Measurements from ENCODE around the gene ALOX15B.
"Not testable (repeated sequence)": the region's sequence is repeated elsewhere in the genome, so short reads cannot be mapped to it uniquely, and the experiment has no call there.

Gene ALOX15B

DNA sequence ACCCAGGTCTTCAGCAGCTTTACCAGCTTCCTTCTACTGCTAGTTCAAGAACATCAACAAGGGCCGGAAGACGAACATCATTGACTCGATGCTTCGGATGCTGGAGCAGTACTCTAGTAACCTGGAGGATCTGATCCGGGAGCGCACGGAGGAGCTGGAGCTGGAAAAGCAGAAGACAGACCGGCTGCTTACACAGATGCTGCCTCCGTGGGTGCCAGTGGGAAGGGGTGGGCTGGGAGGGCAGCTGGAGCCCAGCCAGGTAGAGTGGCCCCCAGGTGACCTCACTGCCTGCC is 24.4 kb upstream of the ALOX15B start:
- no peak for DNase-seq

DNA sequence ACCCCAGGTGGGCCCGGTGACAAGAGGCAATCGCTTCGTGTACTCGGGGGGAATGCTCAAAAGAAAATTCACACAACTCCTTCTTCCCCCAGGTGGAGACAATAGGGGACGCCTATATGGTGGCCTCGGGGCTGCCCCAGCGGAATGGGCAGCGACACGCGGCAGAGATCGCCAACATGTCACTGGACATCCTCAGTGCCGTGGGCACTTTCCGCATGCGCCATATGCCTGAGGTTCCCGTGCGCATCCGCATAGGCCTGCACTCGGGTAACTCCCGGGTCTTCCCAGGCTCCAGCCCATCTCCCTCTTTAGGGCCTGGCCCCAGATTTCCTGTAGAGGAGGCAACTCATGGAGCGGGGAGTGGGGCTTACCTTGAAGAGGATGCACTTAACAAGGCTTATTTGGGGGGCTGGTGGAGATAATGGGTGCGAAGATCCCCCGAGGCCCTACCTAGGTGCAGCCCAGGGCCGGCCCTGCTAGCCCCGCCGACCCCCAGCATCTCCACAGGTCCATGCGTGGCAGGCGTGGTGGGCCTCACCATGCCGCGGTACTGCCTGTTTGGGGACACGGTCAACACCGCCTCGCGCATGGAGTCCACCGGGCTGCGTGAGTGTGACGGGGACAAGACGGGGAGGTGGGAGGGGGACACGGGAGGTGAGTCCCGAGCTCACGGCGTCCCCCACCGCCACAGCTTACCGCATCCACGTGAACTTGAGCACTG is 23.5 kb upstream of the ALOX15B start:
- DNase-seq = no peak

DNA sequence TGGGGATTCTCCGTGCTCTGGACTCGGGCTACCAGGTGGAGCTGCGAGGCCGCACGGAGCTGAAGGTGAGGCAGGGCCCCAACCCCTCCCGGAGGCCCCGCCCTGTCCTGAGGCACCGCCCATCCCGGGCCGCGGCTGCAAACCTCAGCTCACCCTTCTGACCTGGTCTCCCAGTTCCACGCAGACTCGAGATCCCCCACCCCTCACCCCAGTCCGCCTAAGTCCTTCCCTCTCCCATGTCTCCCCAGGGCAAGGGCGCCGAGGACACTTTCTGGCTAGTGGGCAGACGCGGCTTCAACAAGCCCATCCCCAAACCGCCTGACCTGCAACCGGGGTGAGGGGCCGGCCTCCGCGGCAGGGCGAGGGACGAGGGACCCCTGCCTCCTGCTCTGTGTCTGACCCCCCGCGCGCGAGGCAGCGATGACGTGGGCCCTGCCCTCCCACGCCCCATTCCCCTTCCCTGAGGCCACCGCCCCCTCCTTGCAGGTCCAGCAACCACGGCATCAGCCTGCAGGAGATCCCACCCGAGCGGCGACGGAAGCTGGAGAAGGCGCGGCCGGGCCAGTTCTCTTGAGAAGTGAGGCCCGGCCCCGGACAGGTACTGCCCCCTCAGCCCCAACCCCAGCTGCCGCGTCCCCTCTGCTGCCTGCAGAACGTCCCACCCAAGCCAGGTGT is 22.8 kb upstream of the ALOX15B start:
- no peak for DNase-seq

DNA sequence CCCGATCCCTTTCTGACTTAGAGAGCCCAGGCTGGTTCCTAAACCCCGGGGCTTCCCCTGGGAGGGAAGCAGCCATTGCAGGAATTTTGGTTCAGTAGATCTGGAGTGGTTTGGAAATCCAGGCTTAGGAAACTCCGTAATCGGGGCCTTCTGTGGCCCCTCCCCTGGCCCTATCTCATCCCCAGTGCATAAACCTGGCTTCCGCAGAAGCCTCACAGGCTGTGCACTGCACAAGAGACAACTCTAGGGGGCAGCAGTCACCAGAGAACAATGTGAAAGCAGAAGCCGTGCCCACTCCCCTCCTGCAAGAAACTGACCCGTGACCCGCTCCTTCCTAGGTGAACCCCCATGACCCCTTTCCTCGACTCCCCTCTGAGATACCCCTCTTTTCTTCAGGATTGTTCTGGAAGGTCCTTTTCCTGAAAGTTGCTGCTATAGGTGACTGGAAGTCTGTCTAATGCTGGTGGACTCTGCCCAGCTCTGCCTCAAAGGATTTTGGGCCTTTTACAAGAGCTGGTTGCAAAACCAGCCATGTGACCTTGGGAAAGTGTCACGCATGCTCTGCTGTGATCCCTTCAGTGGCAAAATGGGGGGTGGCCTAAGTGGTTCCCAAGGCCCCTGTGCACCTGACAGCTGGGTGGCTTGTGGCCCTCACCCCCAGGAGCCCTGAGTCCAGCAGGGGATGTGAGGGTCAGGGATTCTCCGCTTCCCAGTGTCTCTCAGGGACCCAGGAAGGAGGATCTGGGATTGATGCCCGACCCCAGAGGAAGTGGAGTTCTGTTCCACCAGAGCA is 22.0 kb upstream of the ALOX15B start:
- DNase-seq = no peak

DNA sequence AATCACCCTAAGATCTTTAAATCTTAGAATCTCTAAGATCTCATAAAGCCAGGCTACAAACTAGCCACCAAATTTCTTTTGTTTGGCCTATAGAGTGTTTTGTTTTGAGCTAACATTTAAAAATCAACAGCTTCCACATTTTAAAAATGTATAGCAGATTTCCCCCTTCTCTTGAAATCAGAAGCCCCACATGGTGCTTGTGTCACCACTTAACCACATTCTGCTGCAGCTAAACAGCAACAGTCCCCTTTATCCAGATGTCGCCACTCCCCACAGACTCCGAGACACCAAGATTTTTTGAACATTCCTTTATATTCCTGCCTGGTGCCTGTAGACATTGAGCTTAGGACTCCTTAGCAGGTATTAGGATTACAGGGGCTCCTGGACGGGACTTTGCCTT is 20.4 kb upstream of the ALOX15B start:
- no peak for DNase-seq

DNA sequence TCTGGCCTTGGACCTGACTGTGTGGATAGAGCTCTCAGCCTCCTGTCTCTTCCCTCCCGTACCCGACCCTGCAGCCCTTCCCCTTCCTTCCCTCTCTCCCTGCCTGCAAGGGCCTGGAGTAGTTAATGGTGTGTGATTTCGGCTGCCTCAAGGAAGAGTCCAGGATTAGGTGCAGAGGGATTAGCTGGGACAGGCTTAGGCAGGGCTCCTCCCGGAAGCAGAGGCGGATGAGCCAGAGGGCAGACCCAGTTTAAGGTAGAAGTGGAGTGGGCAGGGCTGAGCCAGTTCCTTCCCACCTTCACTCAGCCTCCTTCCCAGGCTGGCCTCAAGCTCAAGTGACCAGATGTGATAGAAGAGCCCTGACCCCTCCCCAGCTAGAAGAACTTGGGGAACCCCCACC is 19.7 kb upstream of the ALOX15B start:
- DNase-seq = no peak

DNA sequence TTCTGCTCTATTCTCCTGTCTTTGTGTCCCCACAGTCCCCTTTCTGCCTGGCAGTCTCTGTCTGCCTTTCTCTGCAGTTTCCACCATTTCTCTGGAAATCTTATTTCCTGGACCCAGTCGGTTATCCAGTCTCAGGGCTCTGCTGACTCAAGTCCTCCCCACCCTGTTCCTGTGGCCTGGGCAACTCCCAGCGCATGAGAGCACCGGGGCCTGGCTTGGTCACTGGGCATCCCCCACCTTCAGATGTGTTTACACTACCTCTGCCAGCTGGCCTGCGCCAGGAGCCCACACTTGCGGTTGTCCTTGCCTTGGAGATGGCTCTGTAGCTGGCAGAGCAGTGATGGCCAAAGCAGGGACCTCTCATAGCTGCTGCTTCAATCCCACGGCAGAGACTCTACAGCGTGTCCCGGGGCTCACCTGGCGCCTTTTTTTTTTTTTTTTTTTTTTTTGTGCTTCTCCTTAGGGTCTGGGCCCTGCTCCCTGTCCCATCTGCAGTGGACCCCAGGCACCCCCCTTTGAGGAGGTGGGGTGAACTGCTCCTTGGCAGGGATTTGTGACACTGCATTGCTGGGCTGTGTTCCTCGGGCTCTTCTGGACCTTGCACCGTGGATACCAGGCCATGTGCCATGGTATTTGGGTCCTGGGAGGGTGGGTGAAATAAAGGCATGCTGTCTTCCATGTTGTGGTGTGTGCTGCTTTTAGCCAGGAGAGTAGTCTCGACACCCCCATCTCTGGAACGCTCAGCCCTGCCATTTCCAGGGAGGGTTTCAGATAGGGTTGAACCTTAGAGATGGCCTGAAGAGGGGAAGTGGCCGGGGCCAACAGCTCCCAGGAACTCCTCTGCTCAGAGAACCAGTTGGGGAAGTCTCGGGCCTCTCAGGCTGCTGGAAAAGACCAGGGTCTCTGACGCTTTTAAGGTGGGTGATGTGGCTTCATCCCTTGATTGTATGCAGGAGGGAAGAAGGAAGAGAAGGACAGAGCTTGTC is 18.9 kb upstream of the ALOX15B start:
- no peak for DNase-seq

DNA sequence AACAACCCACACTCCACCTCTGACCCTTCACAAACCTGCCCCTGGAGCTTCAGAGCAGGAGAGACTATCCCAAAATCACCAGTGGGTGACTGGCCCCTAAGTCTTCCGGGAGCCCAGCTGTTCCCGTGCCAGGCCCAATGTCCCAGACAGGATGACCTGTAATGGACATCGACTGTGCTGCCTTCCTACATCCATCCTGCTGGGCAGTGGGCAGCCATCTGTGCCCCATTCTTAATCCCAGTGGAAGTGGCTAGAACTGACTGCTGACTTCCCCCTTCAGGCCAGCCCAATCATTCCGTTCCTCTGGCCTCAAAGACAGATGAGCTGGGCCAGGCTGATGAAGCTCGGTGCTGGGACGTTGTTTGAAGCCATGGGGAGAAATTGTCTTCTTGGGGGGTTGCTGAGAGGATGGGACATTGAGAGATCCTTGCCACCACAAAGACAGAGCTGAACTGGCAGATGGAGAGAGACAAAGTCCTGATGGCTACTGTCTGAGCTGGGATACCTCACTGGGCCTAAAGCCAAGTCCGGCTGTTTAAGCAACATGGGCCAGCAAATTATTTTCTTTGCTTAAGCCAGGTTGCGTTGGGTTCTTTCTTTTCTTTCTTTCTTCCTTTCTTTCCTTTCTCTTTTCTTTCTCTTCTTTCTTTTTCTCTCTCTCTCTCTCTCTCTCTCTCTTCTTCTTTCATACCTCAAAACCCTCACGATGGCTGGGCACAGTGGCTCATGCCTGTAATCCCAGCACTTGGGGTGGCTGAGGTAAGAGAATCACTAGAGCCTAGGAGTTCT is 17.9 kb upstream of the ALOX15B start:
- DNase-seq = no peak

DNA sequence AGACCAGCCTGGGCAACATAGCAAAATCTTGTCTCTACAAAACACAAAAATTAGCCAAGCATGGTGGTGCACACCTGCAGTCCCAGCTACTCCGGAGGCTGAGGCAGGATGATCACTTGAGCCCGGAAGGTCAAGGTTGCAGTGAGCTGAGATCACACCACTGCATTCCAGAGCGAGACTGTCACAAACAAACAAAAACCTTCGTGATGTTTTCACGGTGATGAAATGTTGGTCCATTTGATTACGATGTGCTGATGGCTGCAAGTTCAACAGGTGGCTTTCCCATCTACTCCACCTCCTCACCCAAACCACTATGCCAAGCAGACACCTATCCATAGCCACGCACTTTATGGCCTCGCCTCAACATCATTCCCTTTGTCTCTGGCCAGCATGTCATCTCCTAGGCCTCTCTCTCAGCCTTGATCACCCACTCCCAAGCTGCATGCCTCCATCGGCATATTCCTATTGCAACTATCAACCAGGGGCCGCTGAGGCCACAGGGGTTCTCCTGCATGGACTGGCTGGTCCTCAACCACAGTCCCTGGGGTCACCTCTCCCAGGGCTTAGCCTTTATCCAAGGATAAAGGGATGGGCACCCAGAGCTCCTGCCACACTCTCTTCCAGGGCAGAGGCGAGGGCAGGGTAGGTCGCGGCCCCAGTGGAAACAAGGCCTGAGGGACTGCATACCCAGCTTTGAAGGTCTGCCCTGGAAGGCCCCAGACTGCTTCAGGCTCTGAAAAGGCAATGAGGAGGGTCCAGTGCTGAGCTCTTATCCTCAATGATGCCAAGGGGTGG is 17.1 kb upstream of the ALOX15B start:
- DNase-seq = no peak

DNA sequence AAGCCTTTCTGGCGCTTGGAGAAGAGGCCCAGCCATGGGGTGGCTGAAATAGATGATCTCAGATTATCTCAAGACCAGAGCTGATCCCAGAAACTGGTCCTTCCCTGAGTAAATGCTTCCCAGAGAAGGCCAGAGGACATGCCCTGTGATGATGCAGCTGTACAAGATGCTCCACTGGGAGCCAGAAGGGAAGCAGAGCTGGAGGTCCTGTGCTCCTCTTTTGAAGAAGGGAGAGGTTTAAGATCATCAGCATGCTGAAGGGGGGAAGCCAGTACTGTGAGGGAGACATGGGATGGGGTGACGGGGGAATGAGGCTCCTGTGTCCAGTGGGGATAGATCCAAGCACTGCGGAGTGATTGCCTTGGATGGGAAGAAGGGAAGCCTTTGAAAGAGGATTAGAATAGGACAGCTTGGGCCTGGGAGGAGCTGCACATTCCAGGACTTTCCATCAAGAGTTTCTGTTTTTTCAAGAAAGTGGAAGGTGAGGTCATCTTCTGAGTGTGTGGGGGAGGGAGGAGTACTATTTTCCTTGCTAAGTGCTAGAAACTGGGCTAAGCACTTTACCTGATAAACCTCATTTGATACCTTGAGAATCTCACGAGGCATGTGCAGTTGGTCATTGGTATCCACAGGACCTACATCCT is 16.4 kb upstream of the ALOX15B start:
- no peak for DNase-seq

DNA sequence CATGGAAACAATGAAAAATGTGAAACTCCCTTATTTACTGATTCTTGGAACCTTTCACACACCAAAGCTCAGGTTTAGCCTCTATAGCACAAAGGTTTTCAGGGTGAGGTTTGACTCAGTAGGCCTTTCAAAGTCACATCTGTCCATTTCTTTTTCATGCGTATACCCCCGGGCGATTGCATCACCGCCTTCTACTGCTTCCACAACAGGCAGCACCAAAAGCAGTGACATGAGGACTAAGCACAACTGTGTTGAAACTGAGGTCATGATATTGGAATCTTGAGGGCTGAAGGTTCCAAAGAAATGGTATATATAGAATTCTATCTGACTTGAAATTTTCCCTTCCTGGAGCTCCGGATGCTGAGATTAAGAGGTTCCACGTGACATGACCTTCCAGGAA is 14.7 kb upstream of the ALOX15B start:
- DNase-seq = not testable (repeated sequence)

DNA sequence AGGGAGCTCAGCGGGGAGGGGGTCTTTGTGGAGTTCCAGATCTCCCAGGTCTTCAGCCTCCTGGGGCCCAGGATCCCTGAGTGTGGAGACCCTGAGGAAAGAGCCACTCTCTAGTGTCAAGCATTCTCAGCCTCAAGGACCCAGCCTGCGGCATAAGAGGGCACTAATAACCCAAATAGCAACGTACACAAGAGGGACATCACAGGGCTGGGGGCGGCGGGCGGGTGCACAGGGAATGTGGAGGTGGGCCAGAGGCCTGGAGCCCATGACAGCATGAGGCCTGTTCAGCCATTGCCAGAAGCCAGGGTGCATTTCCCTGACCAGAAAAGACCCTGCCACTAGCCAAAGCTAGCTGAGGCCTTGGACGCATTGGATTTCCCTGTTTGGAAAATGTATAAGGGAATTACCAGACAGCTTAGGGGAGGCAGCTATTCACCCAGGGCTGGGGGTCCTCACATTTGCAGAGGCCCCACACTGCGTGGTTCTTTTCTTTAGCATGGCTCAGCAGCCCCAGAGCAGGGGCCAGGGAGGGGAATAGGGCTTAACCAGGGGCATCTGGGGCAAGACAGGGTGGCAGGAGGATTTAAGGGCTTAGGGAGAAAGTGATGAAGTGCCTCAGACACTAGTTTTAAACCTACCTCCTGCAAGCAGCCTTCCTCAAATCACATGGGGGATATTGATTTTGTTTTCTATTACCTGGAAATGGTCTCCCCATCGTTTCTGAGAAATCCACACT is 13.5 kb upstream of the ALOX15B start:
- no peak for DNase-seq

DNA sequence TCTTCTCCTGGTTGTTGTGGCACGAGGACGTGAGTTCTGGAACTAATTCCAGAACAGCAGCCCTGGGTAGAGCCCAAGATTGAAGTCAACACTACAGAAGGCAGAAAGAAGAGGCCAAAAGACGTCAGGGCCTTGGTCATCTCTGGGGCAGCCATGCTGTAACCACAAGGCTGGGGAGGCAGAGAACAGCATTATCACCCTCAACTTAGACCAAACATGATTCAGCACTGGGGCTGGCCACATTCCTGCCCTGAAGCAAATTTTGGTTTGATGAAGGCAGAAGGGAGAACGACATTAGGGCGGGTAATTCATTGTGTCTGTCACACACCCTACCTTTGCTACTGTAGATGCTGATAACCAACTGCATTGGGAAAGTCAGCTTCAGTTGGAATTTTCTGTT is 9.7 kb upstream of the ALOX15B start:
- no peak for DNase-seq

DNA sequence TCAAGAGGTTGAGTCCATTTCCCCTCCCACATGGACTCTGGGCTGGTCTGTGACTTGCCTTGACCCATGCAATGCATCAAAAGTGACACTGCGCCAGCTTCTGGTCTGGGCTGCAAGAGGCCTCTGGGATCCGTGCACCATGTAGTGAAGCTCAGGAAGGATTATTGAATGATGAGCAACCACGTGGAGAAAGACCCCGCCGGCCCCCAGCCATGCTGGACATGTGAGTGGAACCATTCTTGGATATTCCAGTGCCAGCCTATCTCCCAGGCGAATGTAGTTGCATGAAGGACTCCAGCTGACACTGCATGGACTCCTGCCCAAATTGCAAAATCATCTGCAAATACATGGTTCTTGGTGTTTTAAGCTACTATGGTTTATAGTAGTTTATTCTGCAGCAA is 7.6 kb upstream of the ALOX15B start:
- no peak for DNase-seq

DNA sequence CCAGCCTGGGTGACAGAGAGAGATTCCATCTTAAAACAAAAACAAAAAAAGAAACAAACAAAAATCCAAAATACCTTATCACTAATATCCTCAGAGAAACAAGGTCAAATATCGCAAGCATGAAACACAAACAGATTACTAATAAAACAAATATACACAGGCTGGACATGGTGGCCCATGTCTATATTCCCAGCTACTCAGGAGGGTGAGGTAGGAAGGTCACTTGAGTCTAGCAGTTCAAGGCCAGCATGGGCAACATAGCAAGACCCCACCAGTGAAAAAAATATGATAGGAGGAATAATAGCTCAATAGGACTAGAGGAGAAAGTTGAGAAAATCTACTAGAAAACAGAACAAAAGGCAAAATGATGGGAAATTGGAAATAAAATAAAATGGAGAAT is 6.9 kb upstream of the ALOX15B start:
- DNase-seq = no peak

DNA sequence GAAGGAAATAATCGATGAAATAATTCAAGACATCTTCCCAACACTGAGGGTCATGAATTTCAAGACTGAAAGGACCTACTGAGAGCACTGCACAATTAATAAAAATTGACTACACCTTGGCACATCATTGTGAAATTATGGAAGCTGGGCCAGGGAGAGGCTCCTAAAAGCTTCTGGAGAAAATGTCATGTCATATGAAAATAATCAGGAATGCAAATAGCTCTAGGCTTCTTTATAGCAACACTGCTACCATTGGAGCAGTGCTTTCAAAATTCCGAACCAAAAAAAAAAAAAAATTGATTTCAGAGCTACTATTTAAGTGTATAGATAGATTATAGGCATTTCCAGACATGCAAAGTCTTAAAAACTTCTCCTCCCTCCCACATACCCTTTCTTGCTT is 6.4 kb upstream of the ALOX15B start:
- DNase-seq = no peak

DNA sequence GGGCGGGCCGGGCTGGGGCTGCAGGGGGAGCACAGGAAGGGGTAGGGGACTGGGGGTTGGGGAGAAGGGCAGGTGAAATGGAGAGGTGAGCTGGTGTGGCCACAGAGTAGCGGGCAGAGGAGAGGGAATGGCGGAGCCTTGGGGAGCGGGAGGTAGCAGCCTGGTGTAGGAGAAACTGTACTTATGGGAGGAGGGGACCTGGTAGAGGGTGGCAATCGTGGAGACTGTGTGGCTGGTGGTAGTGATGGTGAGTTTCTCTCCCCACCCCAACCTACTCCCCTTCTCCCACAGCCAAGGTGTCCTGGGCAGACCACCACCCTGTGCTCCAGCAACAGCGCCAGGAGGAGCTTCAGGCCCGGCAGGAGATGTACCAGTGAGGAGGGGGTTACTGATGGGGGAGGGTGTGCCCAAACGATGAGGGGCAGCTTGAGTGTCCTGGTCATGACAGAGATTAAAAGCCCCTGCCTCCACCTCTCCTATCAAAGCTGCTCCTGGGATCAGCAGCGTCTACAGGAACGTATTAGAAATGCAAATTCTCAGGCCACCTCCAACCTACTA is 831 bp downstream of the ALOX15B start:
- no peak for DNase-seq

DNA sequence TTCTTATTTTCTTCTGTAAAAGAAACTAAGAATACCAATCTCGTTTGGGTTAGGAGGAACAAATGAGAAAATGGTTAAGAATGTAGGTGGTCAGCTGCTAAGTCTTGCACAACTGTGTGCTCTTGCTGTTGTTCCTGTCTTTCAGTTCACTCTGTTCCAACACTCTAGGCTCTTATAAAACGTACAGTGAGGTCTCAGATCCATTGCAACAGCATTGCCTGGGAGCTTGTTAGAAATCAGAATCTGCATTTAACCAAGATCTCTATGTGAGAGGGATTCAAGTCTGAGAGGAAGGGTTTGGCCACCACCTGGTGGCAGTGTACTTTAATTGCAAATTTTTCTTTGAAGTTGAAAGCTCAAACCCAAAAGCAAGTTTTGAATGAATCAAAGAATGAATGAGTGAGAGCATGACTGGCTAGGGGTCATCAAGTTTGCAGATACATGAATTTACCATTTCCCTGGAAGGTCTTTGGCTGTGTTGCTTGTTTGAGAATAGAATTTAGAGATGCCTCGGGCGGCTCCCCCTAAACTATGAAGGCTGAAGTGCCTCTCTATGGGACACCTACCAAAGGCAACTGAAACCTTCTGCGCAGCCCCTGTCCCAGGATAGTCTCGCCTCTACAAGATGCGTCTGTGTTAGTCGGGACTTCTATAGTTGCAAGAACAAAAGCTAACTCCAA is 2.5 kb downstream of the ALOX15B start:
- peak; percentile 29 for DNase-seq

DNA sequence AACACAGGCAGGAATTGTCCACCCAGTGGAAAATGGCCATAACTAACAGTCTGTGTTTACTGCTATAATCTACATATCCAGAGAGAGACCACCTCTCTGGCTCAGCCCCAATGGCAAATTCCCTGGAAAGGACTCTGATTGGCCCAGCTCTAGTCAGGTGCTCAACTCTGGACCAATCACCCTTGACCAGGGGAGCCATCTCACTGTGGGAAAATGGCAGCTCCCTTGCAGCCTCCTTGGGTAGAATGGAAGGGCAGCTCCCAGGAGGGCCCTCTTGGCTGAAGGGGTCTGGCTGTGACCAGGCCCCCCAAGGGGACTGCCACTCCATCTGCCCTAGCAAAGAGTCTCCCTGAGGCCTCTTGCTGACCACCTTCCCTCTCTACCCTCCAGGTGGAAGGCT is 3.1 kb downstream of the ALOX15B start:
- no peak for DNase-seq
